ENCODE measurements around the gene BDH2. TPM values are rescaled to one million over a fixed set of nuclear protein-coding genes. Genes with fewer than 3 reads are reported as not detected.

BDH2 gene
- total RNA-seq, 1 experiment from 2014 or later, result 7.5 TPM

GRCh38 chr4:103029300-103029699 is 70.3 kb downstream of the BDH2 start:
- DNase-seq (ENCODE audit: low spot score), result no peak

Other genes with a start within 250 kb of the BDH2 start
- 54.6 and 60.2 TPM in 2 replicates for gene CISD2, start 230.8 kb downstream of the BDH2 start, total RNA-seq (2014; rRNA removed; shearing (Covaris generic))
- gene SLC9B1, start 80.1 kb downstream of the BDH2 start, total RNA-seq (2014; rRNA removed; shearing (Covaris generic)), result not detected in 2 replicates
- gene SLC9B2, start 23.1 kb downstream of the BDH2 start, total RNA-seq (2014; rRNA removed; shearing (Covaris generic)), result 3.4 and 3.9 TPM in 2 replicates
- 4.3 and 5.7 TPM in 2 replicates for gene CENPE, start 98.5 kb upstream of the BDH2 start, total RNA-seq (2014; rRNA removed; shearing (Covaris generic))

Measured in HT-29 (cell line).